Fibroblast of skin of abdomen (primary cell): ENCODE results near the gene GMDS.

Experiments used
- DNase-seq: peaks from one replicate; pipeline ENCODE4 v3.0.0-alpha.2; 2013

Gene GMDS

GRCh38 chr6:1795910-1796309, 449.5 kb downstream of the GMDS start:
- no peak for DNase-seq

- no peak for DNase-seq
These were observed 452.4 kb downstream of the GMDS start for GRCh38 chr6:1792989-1793388.

- DNase-seq, result no peak
These were observed 454.7 kb downstream of the GMDS start for GRCh38 chr6:1790684-1791083.

- no peak for DNase-seq
These were observed 456.3 kb downstream of the GMDS start for GRCh38 chr6:1789092-1789491.

GRCh38 chr6:1787894-1788293, 457.5 kb downstream of the GMDS start:
- peak; percentile 61 for DNase-seq

- no peak for DNase-seq
These were observed 458.7 kb downstream of the GMDS start for GRCh38 chr6:1786455-1787453.

- DNase-seq, result no peak
These were observed 461.0 kb downstream of the GMDS start for GRCh38 chr6:1784422-1784884.

GRCh38 chr6:1781817-1782184, 463.6 kb downstream of the GMDS start:
- DNase-seq, result no peak

- DNase-seq, result no peak
These were observed 464.1 kb downstream of the GMDS start for GRCh38 chr6:1781152-1781816.

- DNase-seq, result no peak
These were observed 465.0 kb downstream of the GMDS start for GRCh38 chr6:1780251-1780867.

GRCh38 chr6:1778686-1779235, 466.6 kb downstream of the GMDS start:
- DNase-seq, result no peak

- no peak for DNase-seq
These were observed 467.3 kb downstream of the GMDS start for GRCh38 chr6:1777921-1778685.

GRCh38 chr6:1775441-1775840, 470.0 kb downstream of the GMDS start:
- DNase-seq, result no peak

- peak; percentile 92 for DNase-seq
These were observed 471.0 kb downstream of the GMDS start for GRCh38 chr6:1774226-1774915.

- DNase-seq, result no peak
These were observed 471.7 kb downstream of the GMDS start for GRCh38 chr6:1773700-1774099.

- DNase-seq, result peak; percentile 61
These were observed 474.3 kb downstream of the GMDS start for GRCh38 chr6:1770968-1771723.

- DNase-seq, result peak; percentile 50
These were observed 475.0 kb downstream of the GMDS start for GRCh38 chr6:1770435-1770843.

GRCh38 chr6:1767481-1768246, 477.7 kb downstream of the GMDS start:
- DNase-seq, result peak; percentile 67

- DNase-seq, result no peak
These were observed 478.8 kb downstream of the GMDS start for GRCh38 chr6:1766654-1767053.
